PFSK-1 (cell line): ENCODE measurements around the gene IFITM10.

ENCODE experiments used
- FOXP2 ChIP-seq: optimal IDR thresholded peaks from 2 replicates; pipeline ENCODE3; 2011; ENCODE audit warnings: borderline replicate concordance, control low read depth, inconsistent platforms; ENCODE audit not compliant: insufficient read depth; ENCODE audit errors: extremely low read length, extremely low read depth
- POLR2AphosphoS5 ChIP-seq: IDR thresholded peaks from 2 replicates; pipeline ENCODE4 v1.6.1; 2012; ENCODE audit warnings: low read depth, mild to moderate bottlenecking, control low read depth, low read length, moderate library complexity
- SIN3A ChIP-seq: IDR thresholded peaks from 2 replicates; pipeline ENCODE4 v1.6.1; 2012; ENCODE audit warnings: mild to moderate bottlenecking, low read length, moderate library complexity, borderline replicate concordance; ENCODE audit not compliant: insufficient read depth
- TAF1 ChIP-seq: IDR thresholded peaks from 2 replicates; pipeline ENCODE4 v1.6.1; 2012; ENCODE audit warnings: low read length, control low read depth, borderline replicate concordance; ENCODE audit not compliant: insufficient read depth
- TF ChIP-seq, protein P1 (sequence below), 2 experiments: IDR thresholded peaks; 2 replicates each; pipeline versions ENCODE4 v1.6.1 to v1.8.0; 2011 to 2012; ENCODE audit warnings: low read depth in 2 of 2, low read length in 2 of 2, control low read depth in 1 of 2, inconsistent platforms in 1 of 2, mild to moderate bottlenecking in 1 of 2, moderate library complexity in 1 of 2; ENCODE audit not compliant: insufficient read depth in 1 of 2

The IFITM10 gene

DNA sequence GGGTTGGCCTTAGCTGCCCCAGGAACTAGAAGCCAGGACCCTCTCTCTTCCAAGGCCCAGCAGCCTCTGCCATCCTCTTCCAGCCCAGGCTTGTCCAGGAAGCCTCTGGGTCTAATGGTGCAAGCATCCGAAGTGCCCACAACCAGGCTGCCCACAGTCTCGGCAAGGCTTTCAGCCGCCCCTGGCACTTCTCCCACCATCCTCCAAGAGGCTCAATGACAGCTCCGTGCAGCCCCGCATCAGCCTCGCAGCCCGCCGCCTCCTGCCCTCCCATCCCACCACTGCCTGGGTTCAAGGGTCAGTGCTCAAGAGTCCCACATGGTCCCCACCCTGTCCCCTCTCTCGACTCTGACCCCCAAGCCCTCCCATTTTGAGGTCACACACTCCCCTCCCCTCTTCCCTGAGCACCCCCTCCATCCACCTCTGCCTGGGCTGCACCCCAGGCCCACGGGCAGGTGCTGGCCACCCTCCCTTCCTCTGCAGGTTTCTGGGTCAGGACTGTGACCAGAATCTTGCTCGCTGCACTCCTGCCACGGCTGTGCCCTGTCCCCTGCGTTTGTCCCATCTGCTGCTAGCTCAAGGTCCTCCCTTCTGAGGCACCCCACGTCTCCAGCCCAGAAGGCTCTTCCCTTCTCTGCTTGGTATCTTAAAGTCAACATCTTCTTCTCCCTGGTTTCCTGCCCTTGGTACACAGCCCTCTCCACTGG lies 17.2 kb downstream of the IFITM10 start:
- TF ChIP-seq SIN3A (no peak), TAF1 (no peak), FOXP2 (no peak), POLR2AphosphoS5 (no peak)
- TF ChIP-seq, protein P1, sequence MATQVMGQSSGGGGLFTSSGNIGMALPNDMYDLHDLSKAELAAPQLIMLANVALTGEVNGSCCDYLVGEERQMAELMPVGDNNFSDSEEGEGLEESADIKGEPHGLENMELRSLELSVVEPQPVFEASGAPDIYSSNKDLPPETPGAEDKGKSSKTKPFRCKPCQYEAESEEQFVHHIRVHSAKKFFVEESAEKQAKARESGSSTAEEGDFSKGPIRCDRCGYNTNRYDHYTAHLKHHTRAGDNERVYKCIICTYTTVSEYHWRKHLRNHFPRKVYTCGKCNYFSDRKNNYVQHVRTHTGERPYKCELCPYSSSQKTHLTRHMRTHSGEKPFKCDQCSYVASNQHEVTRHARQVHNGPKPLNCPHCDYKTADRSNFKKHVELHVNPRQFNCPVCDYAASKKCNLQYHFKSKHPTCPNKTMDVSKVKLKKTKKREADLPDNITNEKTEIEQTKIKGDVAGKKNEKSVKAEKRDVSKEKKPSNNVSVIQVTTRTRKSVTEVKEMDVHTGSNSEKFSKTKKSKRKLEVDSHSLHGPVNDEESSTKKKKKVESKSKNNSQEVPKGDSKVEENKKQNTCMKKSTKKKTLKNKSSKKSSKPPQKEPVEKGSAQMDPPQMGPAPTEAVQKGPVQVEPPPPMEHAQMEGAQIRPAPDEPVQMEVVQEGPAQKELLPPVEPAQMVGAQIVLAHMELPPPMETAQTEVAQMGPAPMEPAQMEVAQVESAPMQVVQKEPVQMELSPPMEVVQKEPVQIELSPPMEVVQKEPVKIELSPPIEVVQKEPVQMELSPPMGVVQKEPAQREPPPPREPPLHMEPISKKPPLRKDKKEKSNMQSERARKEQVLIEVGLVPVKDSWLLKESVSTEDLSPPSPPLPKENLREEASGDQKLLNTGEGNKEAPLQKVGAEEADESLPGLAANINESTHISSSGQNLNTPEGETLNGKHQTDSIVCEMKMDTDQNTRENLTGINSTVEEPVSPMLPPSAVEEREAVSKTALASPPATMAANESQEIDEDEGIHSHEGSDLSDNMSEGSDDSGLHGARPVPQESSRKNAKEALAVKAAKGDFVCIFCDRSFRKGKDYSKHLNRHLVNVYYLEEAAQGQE (IDR thresholded peaks at IDR 0.05; ENCODE audit: insufficient read depth in 1 of 2, low read depth in 2 of 2, low read length in 2 of 2) = no peak

DNA sequence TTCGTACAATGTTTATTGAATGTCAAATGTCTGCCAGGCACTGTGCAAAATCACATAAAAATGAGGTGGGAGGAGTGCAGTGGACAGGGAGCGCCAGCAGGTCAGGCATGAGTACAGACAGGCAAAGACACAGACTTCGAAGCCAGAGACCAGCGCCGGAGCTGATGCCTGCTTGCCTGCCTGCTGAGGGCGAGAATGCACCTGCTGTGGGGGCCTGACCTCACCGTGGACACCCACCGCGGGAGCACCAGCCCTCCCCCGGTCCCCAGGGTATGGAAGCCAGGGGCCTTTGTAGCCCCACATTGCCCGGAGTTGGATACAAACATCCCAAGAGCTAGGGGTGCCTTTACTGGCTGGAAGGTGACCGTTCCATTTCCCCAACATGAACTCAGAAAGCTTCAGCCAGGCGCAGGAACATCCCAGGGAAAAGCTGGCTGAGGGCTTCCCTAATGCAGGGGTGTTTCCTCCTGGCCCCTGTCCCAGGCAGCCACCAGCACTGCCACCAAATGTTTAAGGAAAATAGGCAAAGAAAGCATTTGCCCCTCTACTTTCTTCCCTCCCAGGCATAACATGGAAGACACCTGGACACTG lies 17.9 kb downstream of the IFITM10 start:
- TF ChIP-seq TAF1 = no peak
- TF ChIP-seq, protein P1 (IDR thresholded peaks at IDR 0.05; ENCODE audit: insufficient read depth in 1 of 2, low read depth in 2 of 2, low read length in 2 of 2) = no peak

DNA sequence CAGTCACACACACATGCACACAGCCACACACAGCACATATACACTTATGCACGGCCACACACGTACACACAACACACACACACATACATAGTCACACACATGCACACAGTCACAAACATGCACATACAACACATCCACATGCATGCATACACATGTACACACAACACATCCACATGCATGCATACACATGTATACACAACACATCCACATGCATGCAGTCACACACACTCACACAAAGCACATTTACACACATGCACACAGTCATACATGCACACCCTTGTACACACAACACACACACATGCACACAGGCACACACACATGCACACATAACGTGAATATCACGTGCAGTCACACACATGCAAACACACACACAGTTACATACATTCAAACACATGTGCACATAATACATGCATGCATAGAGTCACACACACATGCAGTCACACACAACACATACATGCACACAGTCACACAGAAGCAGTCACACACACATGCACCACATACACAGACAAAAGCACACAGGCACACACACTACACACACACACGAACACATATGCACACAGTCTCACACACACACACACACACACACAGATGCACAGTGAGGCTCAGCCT lies 18.8 kb downstream of the IFITM10 start:
- TF ChIP-seq, protein P1 (IDR thresholded peaks at IDR 0.05; ENCODE audit: insufficient read depth in 1 of 2, low read depth in 2 of 2, low read length in 2 of 2) = no peak
- TF ChIP-seq TAF1 (no peak), SIN3A (no peak), POLR2AphosphoS5 (no peak)

DNA sequence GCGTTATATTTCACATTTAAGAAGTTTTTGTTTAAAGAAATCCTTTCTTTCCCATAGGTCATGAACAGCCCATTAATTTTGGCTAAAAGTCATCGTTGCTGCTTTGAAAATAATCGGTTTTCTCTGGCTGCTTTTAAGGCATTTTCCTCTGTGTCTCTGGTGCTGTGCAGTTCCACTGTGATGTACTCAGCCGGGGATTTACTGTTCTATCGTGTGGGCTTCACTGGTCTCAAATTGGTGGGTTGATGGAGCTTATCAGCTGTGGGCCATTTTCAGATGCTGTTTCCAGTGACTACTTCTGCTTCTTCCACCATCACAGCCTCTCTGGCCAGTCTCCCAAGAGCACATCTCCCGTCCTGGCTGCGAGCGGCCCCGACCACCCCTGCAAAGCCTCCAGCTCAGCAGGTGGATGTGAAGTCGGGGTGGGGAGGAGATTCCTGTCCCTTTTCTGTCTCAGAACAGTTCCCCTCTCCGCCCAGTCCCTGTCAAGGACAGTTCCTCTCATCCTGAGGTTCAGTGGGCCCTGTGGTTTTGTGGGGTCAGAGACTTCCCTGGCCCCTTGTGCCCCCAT lies 20.3 kb downstream of the IFITM10 start:
- TF ChIP-seq, protein P1 (IDR thresholded peaks at IDR 0.05; ENCODE audit: insufficient read depth in 1 of 2, low read depth in 2 of 2, low read length in 2 of 2) = no peak
- TF ChIP-seq SIN3A = no peak
- no peak for TF ChIP-seq TAF1
- TF ChIP-seq POLR2AphosphoS5 = no peak
- no peak for TF ChIP-seq FOXP2
